GM19043 (cell line): Measurements from ENCODE around the gene CDKN1A.
"Not testable (repeated sequence)": the region's sequence is repeated elsewhere in the genome, so short reads cannot be mapped to it uniquely, and the experiment has no call there.

Experiments used
- ATAC-seq: cut with Tn5 transposase; IDR thresholded peaks from one replicate; pipeline ENCODE4 v1.9.1; 2021; ENCODE audit warnings: low read depth; ENCODE audit not compliant: unreplicated experiment

CDKN1A gene

GRCh38 chr6:36694616-36695015, 16.1 kb downstream of the CDKN1A start:
- no peak for ATAC-seq

GRCh38 chr6:36695414-36695813, 16.9 kb downstream of the CDKN1A start:
- no peak for ATAC-seq

GRCh38 chr6:36697481-36697903, 19.0 kb downstream of the CDKN1A start, which contains the start of gene RAB44:
RAB44 (plus strand) TSS chr6:36697826; CDS start chr6:36704236, 6,410 bp downstream.
- ATAC-seq = no peak

GRCh38 chr6:36698196-36698595, 19.7 kb downstream of the CDKN1A start:
- no peak for ATAC-seq

GRCh38 chr6:36698871-36699271, 20.4 kb downstream of the CDKN1A start:
- no peak for ATAC-seq

- ATAC-seq = no peak
Measured at GRCh38 chr6:36699348-36699747, 20.8 kb downstream of the CDKN1A start.

- no peak for ATAC-seq
Measured at GRCh38 chr6:36700071-36700812, 21.7 kb downstream of the CDKN1A start.

- ATAC-seq = no peak
Measured at GRCh38 chr6:36700831-36701230, 22.3 kb downstream of the CDKN1A start.

GRCh38 chr6:36701401-36701991, 23.0 kb downstream of the CDKN1A start:
- ATAC-seq = no peak

GRCh38 chr6:36702656-36703055, 24.1 kb downstream of the CDKN1A start:
- no peak for ATAC-seq

GRCh38 chr6:36703081-36703606, 24.6 kb downstream of the CDKN1A start:
- ATAC-seq = no peak

GRCh38 chr6:36703982-36704381, 25.5 kb downstream of the CDKN1A start:
- no peak for ATAC-seq

- ATAC-seq = not testable (repeated sequence)
Measured at GRCh38 chr6:36704961-36705577, 26.6 kb downstream of the CDKN1A start.

GRCh38 chr6:36706339-36706738, 27.8 kb downstream of the CDKN1A start:
- ATAC-seq = no peak

GRCh38 chr6:36712816-36713215, 34.3 kb downstream of the CDKN1A start:
- ATAC-seq = no peak

GRCh38 chr6:36713846-36714245, 35.3 kb downstream of the CDKN1A start:
- no peak for ATAC-seq

GRCh38 chr6:36714511-36714910, 36.0 kb downstream of the CDKN1A start:
- ATAC-seq = no peak

GRCh38 chr6:36715469-36715868, 37.0 kb downstream of the CDKN1A start:
- no peak for ATAC-seq

- no peak for ATAC-seq
Measured at GRCh38 chr6:36716476-36717093, 38.1 kb downstream of the CDKN1A start.

- ATAC-seq = no peak
Measured at GRCh38 chr6:36717231-36717825, 38.8 kb downstream of the CDKN1A start.
